Middle frontal gyrus (tissue), 1 donor: ENCODE results near the gene ULK4.

Experiments used
- DNase-seq: peaks from one replicate; pipeline ENCODE4 v3.0.0-alpha.2; 2015; ENCODE audit warnings: low spot score; ENCODE audit errors: extremely low spot score

ULK4 gene

GRCh38 chr3:41199866-41200668, 761.8 kb downstream of the ULK4 start:
- DNase-seq: peak; percentile 20

GRCh38 chr3:41198950-41199865, 762.7 kb downstream of the ULK4 start, which contains the start of gene CTNNB1:
Gene CTNNB1 (plus strand): TSS chr3:41199505. CDS start chr3:41224069, 24,564 bp downstream.
- DNase-seq: peak; percentile 86

- no peak for DNase-seq
Observed at GRCh38 chr3:41198526-41198925, 763.4 kb downstream of the ULK4 start.

- DNase-seq: no peak
Observed at GRCh38 chr3:41198046-41198445, 763.9 kb downstream of the ULK4 start.
